MM.1S (cell line): ENCODE measurements around the gene LRRK1.

Source experiments
- CTCF ChIP-seq: fragments of 300-600 bp; sonication (generic); IDR thresholded peaks from 2 replicates; pipeline ENCODE4 v1.5.1; 2016; ENCODE audit warnings: antibody characterized with exemption, low read length, mixed read lengths
- EZH2 ChIP-seq: fragments of 300-600 bp; sonication (generic); optimal IDR thresholded peaks from 2 replicates; pipeline ENCODE3; 2017; ENCODE audit warnings: low read depth, mild to moderate bottlenecking, antibody characterized with exemption, low read length, mixed read lengths

DNA sequence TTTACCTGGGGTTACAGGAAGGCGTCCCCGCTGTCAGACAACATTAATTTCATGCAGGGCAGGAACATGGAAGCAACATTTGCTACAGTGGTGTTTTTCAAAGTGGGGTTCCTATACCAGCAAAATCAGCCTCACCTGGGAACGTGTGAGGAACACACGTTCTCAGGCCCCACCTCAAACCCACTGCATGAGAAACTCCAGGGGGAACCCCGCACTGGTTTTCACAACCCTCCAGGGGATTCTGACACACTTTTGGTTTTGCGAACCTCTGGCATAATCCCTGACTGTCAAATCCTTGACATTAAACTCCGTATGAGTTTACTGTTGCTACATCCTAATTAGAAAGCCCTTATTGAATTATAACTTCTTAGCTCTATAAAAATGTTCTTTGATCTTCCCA, 127.7 kb downstream of the LRRK1 start:
- TF ChIP-seq CTCF = no peak
- no peak for TF ChIP-seq EZH2
